GM12878 (cell line): ENCODE results near the gene PRORP. TPM values are rescaled to one million over a fixed set of nuclear protein-coding genes. Genes with fewer than 3 reads are reported as not detected.
"Not testable (repeated sequence)": the region's sequence is repeated elsewhere in the genome, so short reads cannot be mapped to it uniquely, and the experiment has no call there.

Experiments
- ATAC-seq: fragments of 200-7000 bp; cut with Tn5 transposase; 3 replicates; pipeline ENCODE4 v1.9.1; 2020; ENCODE audit warnings: mild to moderate bottlenecking, moderate library complexity
- BruUV-seq: library from RNA; stranded (reverse); fragments of 400-500 nt; replicated peaks from 2 replicates; lab custom pipeline; 2021; lab: Mats Ljungman, UMichigan
- CTCF ChIA-PET: fragments of 300-600 bp; sonication (Branson Sonifier 250); formaldehyde crosslinking; extraction: SDS; loops from one replicate; lab custom pipeline; 2021; ENCODE audit warnings: inconsistent platforms; lab: Yijun Ruan, JAX
- POLR2A ChIA-PET: fragments of 350-600 bp; formaldehyde crosslinking; extraction: SDS; loops from one replicate; lab custom pipeline; 2021; ENCODE audit warnings: inconsistent platforms; lab: Charles Lee
- RAD21 ChIA-PET: fragments of 300-600 bp; sonication (Branson Sonifier 250); formaldehyde crosslinking; loops from one replicate; lab custom pipeline; 2023; ENCODE audit warnings: antibody characterized with exemption; ENCODE audit not compliant: unreplicated experiment; lab: Charles Lee
- SMC1A ChIA-PET: fragments of 300-600 bp; sonication (Branson Sonifier 250); formaldehyde crosslinking; loops from one replicate; lab custom pipeline; 2023; ENCODE audit not compliant: unreplicated experiment, uncharacterized antibody; lab: Charles Lee
- DNase-seq: peaks from one replicate; pipeline ENCODE4 v3.0.0-alpha.2; 2011; ENCODE audit warnings: low read depth, low spot score
- FAIRE-seq: peaks from 3 replicates; lab custom pipeline; 2011; peaks lifted over from hg19 to GRCh38; lab: Jason Lieb, UNC
- H2AFZ ChIP-seq: 2 replicates; pipeline ENCODE4 v1.6.0; 2011; ENCODE audit warnings: low read depth, low read length, control low read depth; ENCODE audit not compliant: control insufficient read depth
- H3K27ac ChIP-seq: 2 replicates; pipeline ENCODE4 v1.5.1; 2011; ENCODE audit warnings: control low read depth; ENCODE audit not compliant: control insufficient read depth, insufficient read depth
- H3K27me3 ChIP-seq, 2 experiments: replicated peaks in 1 of 2; 2 replicates each; pipeline versions ENCODE4 v1.6.0 to v1.6.1; 2011; ENCODE audit warnings: low read length in 1 of 2; ENCODE audit not compliant: control insufficient read depth in 2 of 2, insufficient read depth in 2 of 2
- H3K36me3 ChIP-seq, 2 experiments: 2 replicates each; pipeline ENCODE4 v1.5.1; 2011; ENCODE audit warnings: low read length in 1 of 2; ENCODE audit not compliant: control insufficient read depth in 2 of 2, insufficient read depth in 2 of 2
- H3K4me1 ChIP-seq: 2 replicates; pipeline ENCODE4 v1.6.1; 2011; ENCODE audit warnings: mild to moderate bottlenecking, low read length, moderate library complexity, mixed read lengths; ENCODE audit not compliant: control insufficient read depth, insufficient read depth
- H3K4me2 ChIP-seq: 2 replicates; pipeline ENCODE4 v1.6.0; 2011; ENCODE audit warnings: control low read depth; ENCODE audit not compliant: control insufficient read depth, insufficient read depth
- H3K4me3 ChIP-seq: fragments of 200-600 bp; sonication (generic); 2 replicates; pipeline ENCODE4 v1.5.1; 2016
- H3K79me2 ChIP-seq: 2 replicates; pipeline ENCODE4 v1.6.0; 2011; ENCODE audit warnings: low read length; ENCODE audit not compliant: control insufficient read depth, insufficient read depth
- H3K9ac ChIP-seq: 2 replicates; pipeline ENCODE4 v1.8.0; 2011; ENCODE audit warnings: low read length, control low read depth, mixed read lengths; ENCODE audit not compliant: control insufficient read depth, insufficient read depth
- H3K9me3 ChIP-seq: replicated peaks from 3 replicates; pipeline ENCODE4 v1.5.1; 2011; ENCODE audit warnings: mild to moderate bottlenecking, low read length; ENCODE audit not compliant: control insufficient read depth, insufficient read depth
- H4K20me1 ChIP-seq: 2 replicates; pipeline ENCODE4 v1.6.0; 2011; ENCODE audit not compliant: control insufficient read depth, insufficient read depth
- BRCA1 ChIP-seq: IDR thresholded peaks from 2 replicates; pipeline ENCODE4 v1.6.1; 2011; ENCODE audit warnings: low read depth, low read length, improper control_type of control experiment
- CBFB ChIP-seq: IDR thresholded peaks from 2 replicates; pipeline ENCODE4 v1.6.1; 2016; ENCODE audit warnings: antibody characterized with exemption, low read depth
- CHD1 ChIP-seq: IDR thresholded peaks from 2 replicates; pipeline ENCODE4 v1.6.1; 2012; ENCODE audit warnings: low read depth, low read length, improper control_type of control experiment
- KDM1A ChIP-seq: fragments of 200-600 bp; sonication (generic); IDR thresholded peaks from 2 replicates; pipeline ENCODE4 v1.6.1; 2016; ENCODE audit warnings: borderline replicate concordance
- SP1 ChIP-seq: IDR thresholded peaks from one replicate; pipeline ENCODE4 v1.6.1; 2011; ENCODE audit warnings: low read depth, low read length
- SPI1 ChIP-seq: IDR thresholded peaks from 2 replicates; pipeline ENCODE4 v1.6.1; 2011; ENCODE audit warnings: low read depth, mild to moderate bottlenecking, low read length, moderate library complexity, borderline replicate concordance; ENCODE audit not compliant: insufficient read depth
- WGBS: methylation state at CpG from one replicate; pipeline ENCODE4 v1.1.6; 2016; ENCODE audit warnings: low lambda C conversion rate; ENCODE audit not compliant: insufficient replicate concordance, insufficient coverage; ENCODE audit errors: missing lambda C conversion rate; 5-methylcytosine and 5-hydroxymethylcytosine counted together
- in situ Hi-C: fragments of 300-500 bp; cut with MboI; formaldehyde crosslinking; loops from 9 replicates; pipeline ENCODE4 v1.14.3; 2018; ENCODE audit warnings: mixed read lengths
- intact Hi-C: fragments of 100-400 bp; cut with micrococcal nuclease; formaldehyde crosslinking; loops from one replicate; pipeline ENCODE4 v1.14.2; 2022; ENCODE audit not compliant: unreplicated experiment
- polyA plus RNA-seq, 11 experiments: library from polyadenylated mRNA; depleted of rRNA in 4 of 11; unstranded in 6 of 11; stranded (reverse) in 5 of 11; fragments of >200 nt; fragmentation: Nextera tagmentation in 4 of 11; fragmentation: Illumina TruSeq in 1 of 11; extraction: Ambion mirVana in 4 of 11; extraction: Trizol in 1 of 11; gene quantifications; 1 replicate in 1 of 11; 2 replicates in 10 of 11; pipeline versions ENCODE4 v1.2.1 to v1.2.3, GENCODE V29; 2011 to 2016; ENCODE audit warnings: inconsistent platforms in 2 of 11, missing spikeins in 2 of 11, low read depth in 1 of 11
- total RNA-seq, 4 experiments: library from RNA; depleted of rRNA in 3 of 4; stranded (reverse); fragments of >200 nt in 3 of 4; fragmentation: Illumina TruSeq in 1 of 4; extraction: Trizol in 1 of 4; gene quantifications; 2 replicates each; pipeline versions ENCODE4 v1.2.1 to v1.2.3, GENCODE V29; 2013 to 2021
- TF ChIP-seq, protein P1 (sequence below): IDR thresholded peaks from 2 replicates; pipeline ENCODE4 v1.6.1; 2012; ENCODE audit warnings: low read depth, low read length, improper control_type of control experiment
- TF ChIP-seq, protein P2 (sequence below): fragments of 450-650 bp; formaldehyde crosslinking; IDR thresholded peaks from 2 replicates; pipeline ENCODE4 v1.4.0; 2020; ENCODE audit warnings: mild to moderate bottlenecking, moderate library complexity

Gene PRORP
- total and polyA plus RNA-seq, 10 of the 15 experiments (the other 5 are each of a cell fraction or from before 2014, with no cell fraction given), result 38.8 to 61.3 (median 46.7) TPM

DNA sequence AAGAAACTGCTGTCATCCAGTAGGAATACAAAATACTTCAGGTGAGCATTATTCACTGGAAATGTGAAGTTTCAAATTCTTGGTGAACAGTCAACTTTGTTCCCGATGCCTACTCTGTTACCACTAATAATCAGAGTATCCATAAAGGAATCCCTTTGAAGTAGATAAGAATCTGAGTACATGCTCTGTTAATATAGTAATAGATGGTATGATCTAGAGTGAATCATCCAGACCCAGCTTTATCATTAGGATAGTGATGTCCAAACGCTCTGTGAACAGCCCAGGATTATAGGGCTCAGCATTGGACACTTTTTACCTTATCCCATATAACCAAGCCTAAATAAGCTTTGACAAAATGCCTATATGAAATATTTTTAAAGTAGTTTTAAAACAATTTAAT, 33.8 kb upstream of the PRORP start:
- no peaks in the 10 kb centered on the region for H3K4me1 ChIP-seq
- TF ChIP-seq BRCA1, result no peak
- TF ChIP-seq, protein P1, sequence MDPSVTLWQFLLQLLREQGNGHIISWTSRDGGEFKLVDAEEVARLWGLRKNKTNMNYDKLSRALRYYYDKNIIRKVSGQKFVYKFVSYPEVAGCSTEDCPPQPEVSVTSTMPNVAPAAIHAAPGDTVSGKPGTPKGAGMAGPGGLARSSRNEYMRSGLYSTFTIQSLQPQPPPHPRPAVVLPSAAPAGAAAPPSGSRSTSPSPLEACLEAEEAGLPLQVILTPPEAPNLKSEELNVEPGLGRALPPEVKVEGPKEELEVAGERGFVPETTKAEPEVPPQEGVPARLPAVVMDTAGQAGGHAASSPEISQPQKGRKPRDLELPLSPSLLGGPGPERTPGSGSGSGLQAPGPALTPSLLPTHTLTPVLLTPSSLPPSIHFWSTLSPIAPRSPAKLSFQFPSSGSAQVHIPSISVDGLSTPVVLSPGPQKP, result no peak
- TF ChIP-seq CBFB, result no peak
- TF ChIP-seq SPI1, result no peak
- TF ChIP-seq, protein P2, sequence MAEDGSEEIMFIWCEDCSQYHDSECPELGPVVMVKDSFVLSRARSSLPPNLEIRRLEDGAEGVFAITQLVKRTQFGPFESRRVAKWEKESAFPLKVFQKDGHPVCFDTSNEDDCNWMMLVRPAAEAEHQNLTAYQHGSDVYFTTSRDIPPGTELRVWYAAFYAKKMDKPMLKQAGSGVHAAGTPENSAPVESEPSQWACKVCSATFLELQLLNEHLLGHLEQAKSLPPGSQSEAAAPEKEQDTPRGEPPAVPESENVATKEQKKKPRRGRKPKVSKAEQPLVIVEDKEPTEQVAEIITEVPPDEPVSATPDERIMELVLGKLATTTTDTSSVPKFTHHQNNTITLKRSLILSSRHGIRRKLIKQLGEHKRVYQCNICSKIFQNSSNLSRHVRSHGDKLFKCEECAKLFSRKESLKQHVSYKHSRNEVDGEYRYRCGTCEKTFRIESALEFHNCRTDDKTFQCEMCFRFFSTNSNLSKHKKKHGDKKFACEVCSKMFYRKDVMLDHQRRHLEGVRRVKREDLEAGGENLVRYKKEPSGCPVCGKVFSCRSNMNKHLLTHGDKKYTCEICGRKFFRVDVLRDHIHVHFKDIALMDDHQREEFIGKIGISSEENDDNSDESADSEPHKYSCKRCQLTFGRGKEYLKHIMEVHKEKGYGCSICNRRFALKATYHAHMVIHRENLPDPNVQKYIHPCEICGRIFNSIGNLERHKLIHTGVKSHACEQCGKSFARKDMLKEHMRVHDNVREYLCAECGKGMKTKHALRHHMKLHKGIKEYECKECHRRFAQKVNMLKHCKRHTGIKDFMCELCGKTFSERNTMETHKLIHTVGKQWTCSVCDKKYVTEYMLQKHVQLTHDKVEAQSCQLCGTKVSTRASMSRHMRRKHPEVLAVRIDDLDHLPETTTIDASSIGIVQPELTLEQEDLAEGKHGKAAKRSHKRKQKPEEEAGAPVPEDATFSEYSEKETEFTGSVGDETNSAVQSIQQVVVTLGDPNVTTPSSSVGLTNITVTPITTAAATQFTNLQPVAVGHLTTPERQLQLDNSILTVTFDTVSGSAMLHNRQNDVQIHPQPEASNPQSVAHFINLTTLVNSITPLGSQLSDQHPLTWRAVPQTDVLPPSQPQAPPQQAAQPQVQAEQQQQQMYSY, result no peak
- TF ChIP-seq CHD1, result no peak
- no peak for TF ChIP-seq KDM1A
- TF ChIP-seq SP1, result no peak
- in situ Hi-C loops, result no loop called here
- H3K9me3 ChIP-seq, result no peaks in the 10 kb centered on the region
- H4K20me1 ChIP-seq, result no peaks in the 10 kb centered on the region
- H3K36me3 ChIP-seq, result peaks cover 0 to 6% of the 10 kb centered on the region in 2 experiments; a peak in 2 of 4 replicates
- no TSS peak for BruUV-seq
- no peak overlapping the region for H2AFZ ChIP-seq
- ATAC-seq, result no peak
- H3K27ac ChIP-seq, result no peak overlapping the region
- DNase-seq, result no peak
- intact Hi-C loops, result no loop called here
- CTCF ChIA-PET, result no interaction called here
- H3K9ac ChIP-seq, result no peak overlapping the region
- no peaks in the 10 kb centered on the region for H3K27me3 ChIP-seq
- no peak overlapping the region for H3K4me3 ChIP-seq
- RAD21 ChIA-PET, result no interaction called here
- FAIRE-seq, result no peak
- no peak overlapping the region for H3K4me2 ChIP-seq
- 96% methylated on average over 2 of the region's 2 CpGs for WGBS
- no peaks in the 10 kb centered on the region for H3K79me2 ChIP-seq
- POLR2A ChIA-PET, result no interaction called here
- SMC1A ChIA-PET, result interaction anchor here (1.4 kb wide), 1 partner anchor 42 kb away, joined by 3 read pairs; no protein-coding TSS in a partner anchor

DNA sequence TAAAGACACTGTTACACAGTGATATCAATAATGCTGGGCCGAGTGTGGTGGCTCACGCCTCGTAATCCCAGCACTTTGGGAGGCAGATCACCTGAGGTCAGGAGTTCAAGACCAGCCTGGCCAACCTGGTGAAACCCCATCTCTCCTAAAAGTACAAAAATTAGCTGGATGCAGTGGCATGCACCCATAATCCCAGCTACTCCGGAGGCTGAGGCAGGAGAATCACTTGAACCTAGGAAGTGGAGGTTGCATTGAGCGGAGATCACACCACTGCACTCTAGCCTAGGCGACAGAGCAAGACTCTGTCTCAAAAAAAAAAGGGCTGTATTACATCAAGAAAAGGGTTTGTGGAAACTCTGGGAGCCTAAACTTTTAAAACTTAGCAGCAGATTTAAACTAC, 27.7 kb upstream of the PRORP start:
- H3K27me3 ChIP-seq, H3K4me2 ChIP-seq, H3K9ac ChIP-seq, H3K79me2 ChIP-seq, H3K9me3 ChIP-seq, SMC1A ChIA-PET, H3K4me3 ChIP-seq, DNase-seq, CTCF ChIA-PET, H3K4me1 ChIP-seq, BruUV-seq, H3K27ac ChIP-seq, H4K20me1 ChIP-seq, in situ Hi-C loops, FAIRE-seq, intact Hi-C loops, H2AFZ ChIP-seq, RAD21 ChIA-PET, ATAC-seq: not testable (repeated sequence)
- POLR2A ChIA-PET, result interaction anchor here (1.2 kb wide), 1 partner anchor 10 kb away, joined by 4 read pairs; no protein-coding TSS in a partner anchor
- H3K36me3 ChIP-seq, result peaks cover 0 to 13% of the 10 kb centered on the region in 2 experiments; a peak in 2 of 4 replicates
- WGBS, result 93% methylated on average over 6 of the region's 6 CpGs
